ENCODE measurements around the gene CAMTA1.

GRCh38 chr1:6807782-6808181 is 22.5 kb downstream of the CAMTA1 start:
- TF ChIP-seq CTCF (IDR thresholded peaks at IDR 0.05) (no peak), POLR2A (IDR thresholded peaks at IDR 0.05) (no peak)
